Muscle of arm (tissue), 14 donors: Measurements from ENCODE around the gene KLK1. TPM values are rescaled to one million over a fixed set of nuclear protein-coding genes. Genes with fewer than 3 reads are reported as not detected.

Experiments used
- DNase-seq: peaks from one replicate; pipeline ENCODE4 v3.0.0-alpha.2; 2013
- long read RNA-seq, 11 donors: transcript quantifications; one replicate each; lab custom pipeline, GENCODE V29; 2026
- polyA plus RNA-seq, 12 donors: library from polyadenylated mRNA; unstranded; fragments of 120-200 nt; gene quantifications; one replicate each; pipeline ENCODE4 v1.2.1, GENCODE V29; 2013; ENCODE audit not compliant: insufficient read length in 12 of 12

KLK1 gene
- 10 to 100 TPM in 1 of 12 donors, 1 to 10 TPM in 3, under 1 TPM in 3, not detected in 5; 0.18 to 17.9 (median 1.0) TPM for polyA plus RNA-seq
- long read RNA-seq, donor 1, transcript KLK1-201 (5 exons, 866 nt), result minor isoform, 7 of 69 reads
- long read RNA-seq, donor 1, transcript KLK1-204 (3 exons, 912 nt), result major isoform, 51 of 69 reads
- long read RNA-seq, donor 1, partial matches to known transcripts, result 11 of 69 reads
- long read RNA-seq, donor 1, other reads (novel, unspliced or antisense), result 0 of 69 reads
- long read RNA-seq, donor 2, result 0 reads
- long read RNA-seq, donor 3, partial matches to known transcripts, result 0 of 1 reads
- long read RNA-seq, donor 3, other reads (novel, unspliced or antisense), result 0 of 1 reads
- long read RNA-seq, donor 4, result 0 reads
- long read RNA-seq, donor 5, result 0 reads
- long read RNA-seq, donor 6, result 0 reads
- long read RNA-seq, donor 7, result 0 reads
- long read RNA-seq, donor 8, result 0 reads
- long read RNA-seq, donor 9, result 0 reads
- long read RNA-seq, donor 10, result 0 reads
- long read RNA-seq, donor 11, partial matches to known transcripts, result 0 of 2 reads
- long read RNA-seq, donor 11, other reads (novel, unspliced or antisense), result 0 of 2 reads

- DNase-seq, result no peak
Observed at GRCh38 chr19:50823389-50824042, at the start of gene KLK1. KLK1 (minus strand) TSS chr19:50823787; CDS start chr19:50823748, 39 bp downstream.

GRCh38 chr19:50873056-50873455 is 49.5 kb upstream of the KLK1 start, which contains the start of gene KLK2:
KLK2 (plus strand) TSS chr19:50873439; CDS start chr19:50873474, 35 bp downstream.
- no peak for DNase-seq

- no peak for DNase-seq
Observed at GRCh38 chr19:50870417-50871089, 47.0 kb upstream of the KLK1 start.

- DNase-seq, result no peak
Observed at GRCh38 chr19:50869479-50869878, 45.9 kb upstream of the KLK1 start.

GRCh38 chr19:50861496-50862286 is 38.1 kb upstream of the KLK1 start:
- DNase-seq, result no peak

GRCh38 chr19:50861010-50861409 is 37.4 kb upstream of the KLK1 start:
- DNase-seq, result no peak

GRCh38 chr19:50859849-50860248 is 36.3 kb upstream of the KLK1 start:
- DNase-seq, result no peak

- no peak for DNase-seq
Observed at GRCh38 chr19:50858886-50859285, 35.3 kb upstream of the KLK1 start.

- no peak for DNase-seq
Observed at GRCh38 chr19:50857366-50857765, 33.8 kb upstream of the KLK1 start.

GRCh38 chr19:50854636-50855410 is 31.2 kb upstream of the KLK1 start, which contains the start of gene KLK3:
KLK3 (plus strand) TSS chr19:50854915; CDS start chr19:50854956, 41 bp downstream.
- DNase-seq, result no peak

- DNase-seq, result no peak
Observed at GRCh38 chr19:50851620-50852019, 28.0 kb upstream of the KLK1 start.

- DNase-seq, result no peak
Observed at GRCh38 chr19:50850738-50851137, 27.2 kb upstream of the KLK1 start.

- DNase-seq, result no peak
Observed at GRCh38 chr19:50844296-50844935, 20.8 kb upstream of the KLK1 start.

- DNase-seq, result no peak
Observed at GRCh38 chr19:50843701-50844221, 20.2 kb upstream of the KLK1 start.

GRCh38 chr19:50843205-50843604 is 19.6 kb upstream of the KLK1 start:
- no peak for DNase-seq

- no peak for DNase-seq
Observed at GRCh38 chr19:50842130-50842529, 18.5 kb upstream of the KLK1 start.

GRCh38 chr19:50839712-50840655 is 16.4 kb upstream of the KLK1 start:
- no peak for DNase-seq

- DNase-seq, result no peak
Observed at GRCh38 chr19:50838239-50838638, 14.7 kb upstream of the KLK1 start.
